ENCODE measurements around the gene KMT5C. TPM values are rescaled to one million over a fixed set of nuclear protein-coding genes. Genes with fewer than 3 reads are reported as not detected.

Gene KMT5C
- total and polyA plus RNA-seq, 2 donors (not counting 1 experiment from before 2014, with no cell fraction given), result 22.2 to 23.6 TPM

GRCh38 chr19:55384920-55385723, 45.4 kb downstream of the KMT5C start:
- no peaks in the 10 kb centered on the region for H3K27me3 Mint-ChIP-seq
- peak; percentile 95 for DNase-seq
- H3K4me1 Mint-ChIP-seq, result peaks cover 62% of the 10 kb centered on the region
- Histone ChIP-seq H2AFZ (ENCODE audit: insufficient read depth, low read depth, low read length, poor library complexity, severe bottlenecking) (peak overlapping the region; percentile 88), H3K4me2 (replicated peaks; ENCODE audit: low read depth, low read length, poor library complexity, severe bottlenecking) (peak overlapping the region; percentile 74), H3K27ac (ENCODE audit: low read length in 2 of 2) (peak overlapping the region; percentile 96), H3K36me3 (replicated peaks in 1 of 2; ENCODE audit: control extremely low read depth in 1 of 2, control insufficient read depth in 1 of 2, extremely low read depth in 1 of 2, insufficient read depth in 2 of 2, low read length in 1 of 2) (peaks cover 3 to 34% of the 10 kb centered on the region in 2 experiments), H3K4me1 (ENCODE audit: control insufficient read depth in 2 of 2, insufficient read depth in 2 of 2, low read length in 2 of 2) (peaks cover 40 to 57% of the 10 kb centered on the region in 2 donors), H3K9ac (ENCODE audit: low read length) (peak overlapping the region; percentile 96), H3K9me3 (ENCODE audit: control extremely low read depth in 1 of 3, control insufficient read depth in 2 of 3, insufficient read depth in 1 of 3, low read length in 2 of 3) (no peaks in the 10 kb centered on the region), H3K4me3 (ENCODE audit: control extremely low read depth in 1 of 5, extremely low read depth in 1 of 5, insufficient read depth in 1 of 5, low read depth in 2 of 5, low read length in 4 of 5) (peak overlapping the region; percentile 85 to 99 (median 97)), H3K79me2 (ENCODE audit: control insufficient read depth, insufficient read depth, low read length) (peaks cover 46% of the 10 kb centered on the region), H3K27me3 (replicated peaks in 1 of 4; ENCODE audit: control extremely low read depth in 1 of 4, control insufficient read depth in 3 of 4, insufficient read depth in 4 of 4, low read length in 3 of 4) (no peaks in the 10 kb centered on the region), H4K20me1 (ENCODE audit: control insufficient read depth, insufficient read depth, low read length, poor library complexity, severe bottlenecking) (peaks cover 48% of the 10 kb centered on the region)
- intact Hi-C loops (cut with micrococcal nuclease), result loop anchor here (1.0 kb wide), 5 partner anchors 23 to 268 kb away; partner anchors contain the start of genes KMT5C, PPP1R12C and PPP6R1
- no peak for TF ChIP-seq EZH2 (IDR thresholded peaks at IDR 0.05; ENCODE audit: borderline replicate concordance, insufficient read depth, low read depth, low read length, poor library complexity, severe bottlenecking)
- no peak for TF ChIP-seq CTCF (IDR thresholded peaks at IDR 0.05)
- H3K4me3 Mint-ChIP-seq, result peak overlapping the region; percentile 100
- peak overlapping the region; percentile 100 for H3K27ac Mint-ChIP-seq
- peak; percentile 73 for ATAC-seq (ENCODE audit: low read depth)
- ChIA-PET CTCF (interaction anchor here (0.6 to 3.1 kb wide), 14 partner anchors 12 to 296 kb away, joined by 3 to 39 read pairs (median 5); partner anchors contain the start of gene CCDC106), POLR2A (interaction anchor here (1.1 to 2.6 kb wide), 6 partner anchors 15 to 211 kb away, joined by 3 to 12 read pairs (median 7); partner anchors contain the start of genes KMT5C, PPP6R1 and UBE2S)
- no peaks in the 10 kb centered on the region for H3K9me3 Mint-ChIP-seq (ENCODE audit: insufficient read depth)
- 5% methylated on average over 31 of the region's 34 CpGs for WGBS (ENCODE audit: insufficient coverage)

Measured in B cell (primary cell).